NCI-H2227 treated with DMSO at 0.1 percent for 48 hours (cell line): ENCODE results near the gene SOAT2.
A peak's percentile ranks its signal among the peaks of the same experiment; 100 is the strongest.
"Not testable (repeated sequence)": the region's sequence is repeated elsewhere in the genome, so short reads cannot be mapped to it uniquely, and the experiment has no call there.

Experiments used
- DNase-seq: peaks from one replicate; lab custom pipeline; 2025; lab: John Stamatoyannopoulos, UW

SOAT2 gene

GRCh38 chr12:53086361-53086760 lies 16.9 kb upstream of the SOAT2 start:
- DNase-seq, result no peak

GRCh38 chr12:53090105-53090504 lies 13.2 kb upstream of the SOAT2 start:
- no peak for DNase-seq

- DNase-seq, result no peak
These were observed 12.7 kb upstream of the SOAT2 start for GRCh38 chr12:53090554-53090953.

GRCh38 chr12:53091756-53092155 lies 11.5 kb upstream of the SOAT2 start:
- no peak for DNase-seq

GRCh38 chr12:53093777-53094393 lies 9.4 kb upstream of the SOAT2 start:
- DNase-seq, result no peak

- DNase-seq, result no peak
These were observed 8.9 kb upstream of the SOAT2 start for GRCh38 chr12:53094394-53094787.

- not testable (repeated sequence) for DNase-seq
These were observed 8.3 kb upstream of the SOAT2 start for GRCh38 chr12:53094796-53095595.

GRCh38 chr12:53095596-53095895 lies 7.7 kb upstream of the SOAT2 start:
- DNase-seq, result not testable (repeated sequence)

- no peak for DNase-seq
These were observed 7.1 kb upstream of the SOAT2 start for GRCh38 chr12:53096089-53096741.

GRCh38 chr12:53096759-53097158 lies 6.5 kb upstream of the SOAT2 start:
- no peak for DNase-seq

- no peak for DNase-seq
These were observed 6.1 kb upstream of the SOAT2 start for GRCh38 chr12:53097207-53097563.

- DNase-seq, result no peak
These were observed 5.5 kb upstream of the SOAT2 start, which contains the start of gene IGFBP6 for GRCh38 chr12:53097564-53098353. Gene IGFBP6, plus strand, starts transcription at chr12:53097667. Its CDS starts 51 bp downstream, at chr12:53097718.

- DNase-seq, result no peak
These were observed 4.8 kb upstream of the SOAT2 start for GRCh38 chr12:53098354-53098981.

GRCh38 chr12:53099071-53099882 lies 4.0 kb upstream of the SOAT2 start:
- DNase-seq, result peak; percentile 53

- DNase-seq, result no peak
These were observed 2.7 kb upstream of the SOAT2 start for GRCh38 chr12:53100466-53101151.

- no peak for DNase-seq
These were observed 2.0 kb upstream of the SOAT2 start for GRCh38 chr12:53101266-53101665.

GRCh38 chr12:53101931-53102781 lies 1.1 kb upstream of the SOAT2 start:
- no peak for DNase-seq

GRCh38 chr12:53103860-53104305 lies 597 bp downstream of the SOAT2 start:
- no peak for DNase-seq

- DNase-seq, result no peak
These were observed 2.0 kb downstream of the SOAT2 start for GRCh38 chr12:53105256-53105655.
